Lower leg skin (tissue), 4 donors: ENCODE measurements around the gene TMPRSS13. TPM values are rescaled to one million over a fixed set of nuclear protein-coding genes. Genes with fewer than 3 reads are reported as not detected.

ENCODE experiments used
- DNase-seq, 2 donors: peaks; one replicate each; pipeline ENCODE4 v3.0.0-alpha.2; 2019; ENCODE audit warnings: low spot score in 2 of 2
- H3K4me3 ChIP-seq: fragments of 200-600 bp; sonication (generic); 2 replicates; pipeline ENCODE4 v1.5.1; 2017; ENCODE audit warnings: mild to moderate bottlenecking, low read depth; ENCODE audit not compliant: poor library complexity, severe bottlenecking
- CTCF ChIP-seq, 3 donors: fragments of 450-650 bp; IDR thresholded peaks; one replicate each; pipeline ENCODE4 v1.5.1; 2016; ENCODE audit warnings: antibody characterized with exemption in 3 of 3, mild to moderate bottlenecking in 3 of 3, moderate library complexity in 2 of 3
- POLR2A ChIP-seq, 2 donors: fragments of 450-650 bp; IDR thresholded peaks; one replicate each; pipeline ENCODE4 v1.6.1; 2016 to 2017; ENCODE audit warnings: antibody characterized with exemption in 2 of 2, mild to moderate bottlenecking in 1 of 2, moderate library complexity in 1 of 2
- WGBS, 2 donors: methylation state at CpG; one replicate each; pipeline ENCODE4 v1.1.5; 2018; 5-methylcytosine and 5-hydroxymethylcytosine counted together
- intact Hi-C: fragments of 100-400 bp; cut with DNase I; formaldehyde crosslinking; loops from one replicate; pipeline ENCODE4 v1.15.0; 2023; ENCODE audit warnings: low total_unique reads
- total RNA-seq, 4 donors: library from RNA; depleted of rRNA; stranded (reverse); fragments of >200 nt; gene quantifications; one replicate each; pipeline ENCODE4 v1.1.0, GENCODE V29; 2016

TMPRSS13 gene
- total RNA-seq, 4 donors from 2014 or later = 100 to 171 (median 127) TPM

GRCh38 chr11:117879516-117880480 lies 49.4 kb downstream of the TMPRSS13 start:
- TF ChIP-seq POLR2A (IDR thresholded peaks at IDR 0.05) (no peak), CTCF (IDR thresholded peaks at IDR 0.05) (no peak)
- DNase-seq = peak in 1 of 2 donors; percentile 81
- no peak overlapping the region for H3K4me3 ChIP-seq
- 81 to 86% methylated on average over 11 of the region's 11 CpGs for WGBS, 2 donors
- intact Hi-C loops = no loop called here

- WGBS, 2 donors = 81 to 87% methylated on average over 3 of the region's 3 CpGs
These were observed 50.2 kb downstream of the TMPRSS13 start for GRCh38 chr11:117878939-117879475.

GRCh38 chr11:117878314-117878938 lies 50.8 kb downstream of the TMPRSS13 start:
- intact Hi-C loops = no loop called here
- peak in 1 of 2 donors; percentile 17 for DNase-seq

More at GRCh38 chr11:117878939-117879475, 50.2 kb downstream of the TMPRSS13 start:
- peak in 1 of 2 donors; percentile 29 for DNase-seq
- intact Hi-C loops = no loop called here
- H3K4me3 ChIP-seq = no peak overlapping the region
- TF ChIP-seq CTCF (IDR thresholded peaks at IDR 0.05) = no peak
- no peak for TF ChIP-seq POLR2A (IDR thresholded peaks at IDR 0.05)

GRCh38 chr11:117877120-117877784 lies 52.0 kb downstream of the TMPRSS13 start:
- intact Hi-C loops = no loop called here
- peak in 1 of 2 donors; percentile 74 for DNase-seq
- 47 to 54% methylated on average over 12 of the region's 12 CpGs for WGBS, 2 donors
- H3K4me3 ChIP-seq = no peak overlapping the region
- TF ChIP-seq CTCF (IDR thresholded peaks at IDR 0.05) (no peak), POLR2A (IDR thresholded peaks at IDR 0.05) (no peak)

More at GRCh38 chr11:117878314-117878938, 50.8 kb downstream of the TMPRSS13 start:
- no peak overlapping the region for H3K4me3 ChIP-seq
- TF ChIP-seq CTCF (IDR thresholded peaks at IDR 0.05) = no peak
- TF ChIP-seq POLR2A (IDR thresholded peaks at IDR 0.05) = no peak
- WGBS, 2 donors = 85 to 94% methylated on average over 6 of the region's 6 CpGs

- TF ChIP-seq CTCF (IDR thresholded peaks at IDR 0.05) (no peak), POLR2A (IDR thresholded peaks at IDR 0.05) (no peak)
- 1% methylated on average over 44 to 50 of the region's 63 CpGs for WGBS, 2 donors
- intact Hi-C loops = no loop called here
- peak within 1 kb of the TSS; percentile 16 for H3K4me3 ChIP-seq
- peak in 1 of 2 donors; percentile 84 for DNase-seq
These were observed 52.7 kb downstream of the TMPRSS13 start, which contains the start of gene FXYD6 for GRCh38 chr11:117876341-117877119. Gene FXYD6 (minus strand): TSS chr11:117876658. CDS start chr11:117842776, 33,882 bp downstream.
